Left renal cortex interstitium (tissue), 4 donors: ENCODE data around the gene LIX1L. TPM values are rescaled to one million over a fixed set of nuclear protein-coding genes. Genes with fewer than 3 reads are reported as not detected.

Source experiments
- DNase-seq, 4 donors: peaks; one replicate each; pipeline ENCODE4 v3.0.0-alpha.2; 2013; ENCODE audit warnings: low read depth in 4 of 4, low spot score in 2 of 4, missing footprints in 1 of 4
- polyA plus RNA-seq, 4 donors: library from polyadenylated mRNA; unstranded; fragments of 120-200 nt; gene quantifications; one replicate each; pipeline ENCODE4 v1.2.1, GENCODE V29; 2013; ENCODE audit not compliant: insufficient read length in 4 of 4

LIX1L gene
- 10 to 100 TPM; 23.9 to 28.0 (median 25.3) TPM for polyA plus RNA-seq

- DNase-seq, result peak in 3 of 4 donors; percentile 86 to 95 (median 90)
Measured at GRCh38 chr1:145957443-145958319, at the start of gene LIX1L. LIX1L (minus strand) TSS chr1:145958017; CDS start chr1:145957927, 90 bp downstream.

DNA sequence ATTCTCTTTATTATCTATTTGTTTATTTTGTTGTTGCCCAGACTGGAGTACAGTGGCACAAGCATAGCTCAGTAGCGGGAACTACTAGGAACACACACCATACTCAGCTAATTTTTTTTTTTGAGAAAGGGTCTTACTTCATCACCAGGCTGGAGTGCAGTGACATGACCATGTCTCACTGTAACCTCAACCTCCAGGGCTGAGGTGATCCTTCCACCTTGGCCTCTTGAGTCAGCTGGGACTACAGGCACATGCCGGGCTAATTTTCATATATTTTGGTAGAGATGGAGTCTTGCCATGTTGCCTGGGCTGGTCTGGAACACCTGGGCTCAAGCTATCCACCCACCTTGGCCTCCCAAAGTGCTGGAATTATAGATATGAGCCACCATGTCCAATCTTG is 43.9 kb upstream of the LIX1L start:
- DNase-seq, result no peak

- DNase-seq, result no peak
Measured at GRCh38 chr1:145999321-146000024, 41.7 kb upstream of the LIX1L start.

- DNase-seq, result no peak
Measured at GRCh38 chr1:145997718-145998023, 39.9 kb upstream of the LIX1L start.

- peak in 1 of 4 donors; percentile 81 for DNase-seq
Measured at GRCh38 chr1:145997016-145997717, 39.4 kb upstream of the LIX1L start.

GRCh38 chr1:145996433-145997015 is 38.7 kb upstream of the LIX1L start, which contains the start of gene TXNIP:
TXNIP (minus strand) TSS chr1:145996579; CDS start chr1:145996266, 313 bp downstream.
- peak; percentile 96 to 99 (median 97) for DNase-seq

DNA sequence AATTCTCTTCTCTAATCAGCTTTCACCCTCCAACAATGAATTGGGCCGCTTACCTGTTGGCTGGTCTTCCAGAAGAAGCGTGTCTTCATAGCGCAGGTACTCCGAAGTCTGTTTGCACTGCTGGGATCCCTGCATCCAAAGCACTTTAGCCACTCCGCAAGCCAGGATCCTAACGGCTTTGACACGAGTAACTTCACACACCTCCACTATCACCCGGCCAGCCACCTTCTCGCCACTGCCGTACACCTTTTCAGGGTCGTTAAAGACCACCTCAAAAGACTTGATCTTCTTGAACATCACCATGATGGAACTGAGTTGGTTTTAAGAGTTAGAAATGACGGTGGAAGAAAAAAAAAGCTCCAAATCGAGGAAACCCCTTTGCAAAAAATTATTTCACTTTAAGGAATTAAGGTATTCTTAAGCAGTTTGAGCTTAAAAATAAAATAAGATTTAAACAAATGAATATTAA is 38.2 kb upstream of the LIX1L start:
- DNase-seq, result no peak

GRCh38 chr1:145995148-145995881 is 37.5 kb upstream of the LIX1L start:
- DNase-seq, result no peak

GRCh38 chr1:145994391-145995120 is 36.7 kb upstream of the LIX1L start:
- no peak for DNase-seq

DNA sequence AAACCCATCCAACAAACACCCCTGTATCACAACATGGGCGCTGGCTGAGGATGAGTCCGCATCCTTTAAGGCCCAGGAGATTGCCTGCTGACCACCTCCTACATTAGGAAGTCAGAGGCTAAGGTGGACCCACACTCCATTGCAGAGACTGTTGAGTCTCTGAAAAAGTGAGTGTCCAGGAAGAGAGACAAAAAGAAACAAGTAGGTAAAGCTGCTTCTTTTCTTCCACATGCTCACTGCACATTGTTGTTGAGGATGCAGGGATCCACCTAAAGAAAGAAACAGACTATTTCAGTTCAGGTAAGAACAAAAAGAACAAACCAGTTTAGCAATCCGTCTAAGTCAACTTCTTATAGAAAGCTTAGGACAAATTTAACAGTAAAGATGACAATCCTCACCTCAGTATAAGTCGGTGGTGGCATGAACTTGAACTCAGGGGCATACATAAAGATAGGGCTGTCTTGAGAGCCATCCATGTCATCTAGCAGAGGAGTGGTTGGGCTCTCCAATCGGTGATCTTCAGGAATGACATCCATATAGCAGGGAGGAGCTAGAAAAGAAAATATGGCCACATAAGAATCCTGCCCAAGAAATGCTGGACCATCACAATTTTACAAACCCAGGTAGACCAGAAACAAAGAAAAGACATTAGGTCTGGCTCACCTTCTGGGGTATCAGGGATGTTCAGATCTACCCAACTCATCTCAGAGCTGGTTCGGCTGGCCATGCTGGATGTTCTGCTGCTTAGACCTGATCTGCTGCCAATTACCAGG is 36.0 kb upstream of the LIX1L start:
- DNase-seq, result no peak

DNA sequence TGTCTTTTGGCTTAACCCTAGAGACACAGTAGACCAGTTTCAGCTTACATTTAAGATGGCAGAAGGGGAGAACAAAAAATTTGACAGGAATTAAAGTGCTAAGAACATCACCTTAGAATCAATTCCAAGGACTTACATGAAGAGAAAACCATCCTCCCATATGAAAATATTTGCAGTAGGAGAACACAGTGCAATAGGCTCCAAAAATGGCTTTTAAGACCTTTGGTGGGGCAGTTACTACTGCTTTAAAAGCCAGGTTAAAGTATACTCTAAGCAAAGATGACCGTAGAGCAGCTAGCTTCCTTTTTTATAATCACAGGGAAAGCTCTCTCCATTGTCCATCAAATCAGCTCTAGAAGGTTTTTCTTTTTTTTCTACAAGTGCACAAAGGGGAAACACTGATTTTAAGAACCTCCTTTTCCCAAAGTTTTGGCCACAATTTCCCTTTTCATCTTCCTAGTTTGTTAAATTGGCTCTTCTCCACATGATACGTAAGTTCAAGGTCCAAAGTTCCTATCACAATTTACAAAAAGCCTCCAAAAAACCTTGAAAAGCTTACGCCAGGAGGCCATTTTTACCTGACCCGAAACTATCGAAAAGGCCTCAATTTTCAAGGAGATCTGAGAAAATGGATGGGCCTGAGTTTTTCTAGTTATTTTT is 35.3 kb upstream of the LIX1L start:
- DNase-seq, result no peak

- DNase-seq, result no peak
Measured at GRCh38 chr1:145992502-145992936, 34.7 kb upstream of the LIX1L start.

DNA sequence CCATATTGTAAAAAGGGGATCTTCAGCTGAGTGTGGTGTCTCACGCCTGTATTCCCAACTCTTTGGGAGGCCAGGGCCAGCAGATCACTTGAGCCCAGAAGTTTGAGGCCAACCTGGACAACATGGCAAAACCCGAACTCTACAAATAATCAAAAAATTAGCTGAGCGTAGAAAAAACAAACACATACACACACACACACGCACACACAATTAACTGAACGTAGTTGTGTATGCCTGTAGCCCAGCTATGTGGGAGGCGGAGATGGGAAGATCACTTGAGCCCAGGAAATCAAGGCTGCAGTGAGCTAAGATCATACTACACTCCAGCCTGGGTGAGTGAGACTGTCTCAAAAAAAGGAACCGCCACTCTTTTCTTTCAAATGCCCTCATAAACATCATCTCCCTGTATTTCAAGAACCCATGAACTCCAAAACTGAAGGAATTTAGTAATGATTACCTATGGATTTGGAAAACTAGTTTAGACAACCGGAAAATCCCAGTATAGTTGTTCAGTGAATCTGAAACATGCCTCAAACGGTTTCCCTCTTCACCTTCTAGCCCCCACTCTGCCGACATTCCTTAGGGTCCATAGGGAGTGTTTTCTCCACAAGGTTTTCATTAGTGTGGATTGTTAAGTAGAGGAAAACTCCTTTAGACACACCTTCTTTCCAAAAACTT is 34.1 kb upstream of the LIX1L start:
- DNase-seq, result no peak

GRCh38 chr1:145990249-145990855 is 32.5 kb upstream of the LIX1L start:
- DNase-seq, result no peak

DNA sequence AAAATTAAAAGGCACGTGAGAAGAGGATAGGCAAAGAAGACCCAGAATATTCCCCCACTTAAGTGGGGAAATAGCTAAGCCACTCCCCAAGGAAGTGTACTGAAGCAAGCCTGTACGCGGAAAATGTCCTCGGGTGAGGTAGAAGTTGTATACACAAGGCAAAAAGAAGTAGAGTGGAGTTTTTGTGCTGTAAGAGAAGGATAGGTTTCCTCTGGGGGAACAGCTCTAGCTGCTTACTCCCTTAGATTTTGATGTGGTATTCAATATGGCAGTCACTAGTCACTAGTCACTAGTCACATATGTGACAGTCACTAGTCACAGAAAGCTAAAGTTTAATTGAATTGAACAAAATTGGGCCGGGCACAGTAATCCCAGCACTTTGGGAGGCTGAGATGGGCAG is 31.0 kb upstream of the LIX1L start:
- DNase-seq, result no peak

DNA sequence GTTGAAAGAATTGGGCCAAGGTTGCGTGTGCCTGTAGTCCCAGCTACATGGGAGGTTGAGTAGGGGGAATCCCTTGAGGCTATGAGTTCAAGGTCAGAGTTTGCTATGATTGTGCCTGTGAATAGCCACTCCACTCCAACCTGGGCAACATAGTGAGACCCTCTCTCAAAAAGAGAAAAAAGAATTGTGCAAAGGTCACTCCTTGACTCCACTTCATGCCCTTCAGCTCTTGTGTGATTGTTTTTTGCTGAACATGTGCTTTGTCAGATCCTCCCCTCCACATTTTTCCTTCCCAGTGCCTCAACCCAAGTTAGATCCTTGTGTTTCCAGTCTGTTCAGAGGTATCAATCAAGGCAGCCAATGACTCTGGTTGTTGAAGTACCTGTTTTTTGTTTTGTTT is 30.1 kb upstream of the LIX1L start:
- DNase-seq, result no peak

GRCh38 chr1:145986551-145986950 is 28.7 kb upstream of the LIX1L start:
- no peak for DNase-seq
